ENCODE data around the gene MMP21. TPM values are rescaled to one million over a fixed set of nuclear protein-coding genes. Genes with fewer than 3 reads are reported as not detected.

Gene MMP21
- polyA plus RNA-seq, 2 of the 4 experiments (the other 2 are of a cell fraction) = 0.04 TPM; not detected in 1

DNA sequence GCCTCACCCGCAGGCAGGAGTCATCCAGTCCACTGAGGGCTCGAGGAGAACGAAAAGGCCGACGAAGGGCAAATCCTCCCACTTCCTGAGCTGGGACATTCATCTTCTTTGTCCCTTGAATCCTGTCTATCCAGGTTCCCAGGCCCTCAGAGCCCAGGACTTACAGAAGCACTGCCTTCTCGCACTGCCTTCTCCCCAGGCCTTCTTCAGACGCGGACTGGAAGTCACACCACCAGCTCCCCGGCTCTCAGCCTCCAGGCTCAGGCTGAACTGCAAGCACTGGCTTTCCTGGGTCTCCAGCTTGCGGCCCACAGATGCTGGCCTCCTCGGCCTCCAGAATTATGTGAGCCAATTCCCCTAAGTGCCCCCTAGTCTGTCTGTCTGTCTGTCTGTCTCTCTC is 6.4 kb upstream of the MMP21 start:
- POLR2A ChIA-PET = no interaction called here
- no peak overlapping the region for H3K4me3 ChIP-seq
- H3K27ac ChIP-seq = no peak overlapping the region
- CTCF ChIA-PET = interaction anchor here (1.3 to 1.9 kb wide), 3 partner anchors 10 to 25 kb away, joined by 4 to 5 read pairs (median 5); no protein-coding TSS in a partner anchor
- 87% methylated on average over 11 of the region's 11 CpGs for WGBS (ENCODE audit: missing lambda C conversion rate)
- FAIRE-seq (no peak), DNase-seq (ENCODE audit: low read depth in 1 of 2, low spot score in 1 of 2) (no peak), ATAC-seq (no peak)
- H3K4me2 ChIP-seq = no peak overlapping the region
- no peaks in the 10 kb centered on the region for H3K9me3 ChIP-seq
- TF ChIP-seq ZSCAN20 (CRISPR knock-in tag; IDR thresholded peaks at IDR 0.05) (no peak), ZFP36 (IDR thresholded peaks at IDR 0.05; ENCODE audit: borderline replicate concordance, partially characterized antibody) (no peak), JUNB (IDR thresholded peaks at IDR 0.05) (no peak), HOXB5 (CRISPR knock-in tag; IDR thresholded peaks at IDR 0.05) (no peak)
- TF ChIP-seq, protein P1, sequence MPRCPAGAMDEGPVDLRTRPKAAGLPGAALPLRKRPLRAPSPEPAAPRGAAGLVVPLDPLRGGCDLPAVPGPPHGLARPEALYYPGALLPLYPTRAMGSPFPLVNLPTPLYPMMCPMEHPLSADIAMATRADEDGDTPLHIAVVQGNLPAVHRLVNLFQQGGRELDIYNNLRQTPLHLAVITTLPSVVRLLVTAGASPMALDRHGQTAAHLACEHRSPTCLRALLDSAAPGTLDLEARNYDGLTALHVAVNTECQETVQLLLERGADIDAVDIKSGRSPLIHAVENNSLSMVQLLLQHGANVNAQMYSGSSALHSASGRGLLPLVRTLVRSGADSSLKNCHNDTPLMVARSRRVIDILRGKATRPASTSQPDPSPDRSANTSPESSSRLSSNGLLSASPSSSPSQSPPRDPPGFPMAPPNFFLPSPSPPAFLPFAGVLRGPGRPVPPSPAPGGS (IDR thresholded peaks at IDR 0.05) = no peak
- TF ChIP-seq, protein P2, sequence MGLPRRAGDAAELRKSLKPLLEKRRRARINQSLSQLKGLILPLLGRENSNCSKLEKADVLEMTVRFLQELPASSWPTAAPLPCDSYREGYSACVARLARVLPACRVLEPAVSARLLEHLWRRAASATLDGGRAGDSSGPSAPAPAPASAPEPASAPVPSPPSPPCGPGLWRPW (IDR thresholded peaks at IDR 0.05) = no peak
- TF ChIP-seq, protein P3, sequence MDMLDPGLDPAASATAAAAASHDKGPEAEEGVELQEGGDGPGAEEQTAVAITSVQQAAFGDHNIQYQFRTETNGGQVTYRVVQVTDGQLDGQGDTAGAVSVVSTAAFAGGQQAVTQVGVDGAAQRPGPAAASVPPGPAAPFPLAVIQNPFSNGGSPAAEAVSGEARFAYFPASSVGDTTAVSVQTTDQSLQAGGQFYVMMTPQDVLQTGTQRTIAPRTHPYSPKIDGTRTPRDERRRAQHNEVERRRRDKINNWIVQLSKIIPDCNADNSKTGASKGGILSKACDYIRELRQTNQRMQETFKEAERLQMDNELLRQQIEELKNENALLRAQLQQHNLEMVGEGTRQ (IDR thresholded peaks at IDR 0.05) = no peak
- no peaks in the 10 kb centered on the region for H3K4me1 ChIP-seq

DNA sequence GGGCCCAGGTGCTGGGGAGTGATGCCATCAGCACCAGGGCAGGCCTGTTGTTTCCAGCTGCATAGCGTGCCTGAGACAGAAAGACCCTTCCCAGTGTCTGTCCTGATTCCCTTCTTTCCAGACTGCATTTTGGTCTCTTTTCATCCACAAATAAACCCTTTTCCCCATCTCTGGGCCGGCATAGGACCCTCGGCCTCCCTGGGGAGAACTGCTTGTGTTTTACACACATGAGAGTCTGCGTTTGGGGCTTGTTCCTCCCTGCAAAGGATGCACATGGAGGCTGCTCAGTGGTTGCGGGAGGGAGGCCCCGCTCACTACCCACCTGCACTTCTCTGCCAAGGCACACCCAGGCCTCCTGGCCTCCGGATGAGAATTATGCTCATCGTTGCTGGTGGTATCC is 5.8 kb upstream of the MMP21 start:
- Histone ChIP-seq H3K4me3 (no peak overlapping the region), H3K4me2 (no peak overlapping the region), H3K27ac (no peak overlapping the region), H3K9me3 (no peaks in the 10 kb centered on the region), H3K4me1 (no peaks in the 10 kb centered on the region)
- ChIA-PET CTCF (interaction anchor here (1.3 to 1.9 kb wide), 3 partner anchors 9 to 26 kb away, joined by 4 to 5 read pairs (median 5); no protein-coding TSS in a partner anchor), POLR2A (no interaction called here)
- WGBS (ENCODE audit: missing lambda C conversion rate) = 69% methylated on average over 7 of the region's 8 CpGs
- ATAC-seq = no peak
- no peak for FAIRE-seq
- no peak for DNase-seq (ENCODE audit: low read depth in 1 of 2, low spot score in 1 of 2)
- TF ChIP-seq KDM1A (IDR thresholded peaks at IDR 0.05; ENCODE audit: low read depth) (no peak), TFCP2L1 (CRISPR knock-in tag; IDR thresholded peaks at IDR 0.05) (no peak), POLR2AphosphoS2 (conservative IDR thresholded peaks at IDR 0.05; ENCODE audit: low read length) (no peak), SMC3 (IDR thresholded peaks at IDR 0.05) (no peak), TP53 (CRISPR knock-in tag; IDR thresholded peaks at IDR 0.05) (no peak), ZFP36 (IDR thresholded peaks at IDR 0.05; ENCODE audit: borderline replicate concordance, partially characterized antibody) (no peak), NFE2L2 (conservative IDR thresholded peaks at IDR 0.05; ENCODE audit: low read length) (no peak), ZC3H11A (IDR thresholded peaks at IDR 0.05) (no peak), PHF8 (IDR thresholded peaks at IDR 0.05; ENCODE audit: borderline replicate concordance, low read depth) (no peak), RAD21 (conservative IDR thresholded peaks at IDR 0.05 in 1 of 2, IDR thresholded peaks at IDR 0.05 in 1 of 2) (no peak)
- TF ChIP-seq, protein P4, sequence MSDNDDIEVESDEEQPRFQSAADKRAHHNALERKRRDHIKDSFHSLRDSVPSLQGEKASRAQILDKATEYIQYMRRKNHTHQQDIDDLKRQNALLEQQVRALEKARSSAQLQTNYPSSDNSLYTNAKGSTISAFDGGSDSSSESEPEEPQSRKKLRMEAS (IDR thresholded peaks at IDR 0.05) = no peak
- TF ChIP-seq, protein P3 (IDR thresholded peaks at IDR 0.05) = no peak

DNA sequence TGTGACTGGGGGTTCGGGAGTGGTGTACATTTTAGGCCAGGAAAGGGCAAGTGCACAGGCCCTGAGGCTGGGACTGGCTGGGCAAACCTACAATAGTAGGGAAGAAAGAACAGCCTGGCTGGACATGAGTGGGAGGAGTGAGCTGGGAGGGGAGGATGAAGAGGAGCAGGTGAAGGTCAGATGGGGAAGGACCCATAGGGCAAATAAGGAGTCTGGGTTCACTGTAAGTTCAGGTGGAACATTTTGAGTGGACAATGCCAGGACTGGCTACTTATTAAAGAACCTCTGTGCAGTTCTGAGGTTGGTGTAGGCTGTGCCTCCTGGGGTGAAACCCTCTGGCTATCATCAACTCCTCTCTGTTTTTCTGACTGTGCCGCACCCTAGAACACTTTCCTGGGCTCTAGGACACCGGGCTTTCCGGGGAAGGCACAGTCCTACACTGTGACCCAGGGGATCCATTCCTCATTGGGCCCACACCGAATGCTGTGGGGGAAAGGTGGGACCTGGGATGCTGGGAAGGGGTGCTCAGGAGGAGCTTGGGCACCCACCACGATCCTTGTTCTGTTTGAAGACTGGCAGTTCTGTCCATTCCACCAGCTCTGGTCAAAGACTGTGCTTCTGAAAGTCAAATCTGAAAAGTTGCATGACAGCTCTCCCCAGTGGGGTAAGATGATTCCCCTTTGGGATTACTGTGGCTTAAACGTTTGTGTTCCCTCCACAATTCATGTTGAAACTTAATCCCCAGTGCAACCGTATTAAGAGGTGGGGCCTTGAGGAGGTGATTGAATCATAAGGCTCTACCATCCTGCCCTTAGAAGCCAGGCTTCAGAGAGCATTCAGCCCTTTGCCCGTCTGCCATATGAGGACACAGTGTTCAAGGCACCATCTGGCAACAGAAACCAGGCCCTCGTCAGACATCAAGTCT is 4.0 kb upstream of the MMP21 start:
- Histone ChIP-seq H3K27ac (no peak overlapping the region), H3K9me3 (no peaks in the 10 kb centered on the region), H3K4me2 (no peak overlapping the region), H3K4me3 (no peak overlapping the region), H3K4me1 (no peaks in the 10 kb centered on the region)
- ChIA-PET POLR2A (no interaction called here), CTCF (interaction anchor here (1.1 kb wide), 1 partner anchor 9 kb away, joined by 3 read pairs; no protein-coding TSS in a partner anchor)
- TF ChIP-seq, protein P5, sequence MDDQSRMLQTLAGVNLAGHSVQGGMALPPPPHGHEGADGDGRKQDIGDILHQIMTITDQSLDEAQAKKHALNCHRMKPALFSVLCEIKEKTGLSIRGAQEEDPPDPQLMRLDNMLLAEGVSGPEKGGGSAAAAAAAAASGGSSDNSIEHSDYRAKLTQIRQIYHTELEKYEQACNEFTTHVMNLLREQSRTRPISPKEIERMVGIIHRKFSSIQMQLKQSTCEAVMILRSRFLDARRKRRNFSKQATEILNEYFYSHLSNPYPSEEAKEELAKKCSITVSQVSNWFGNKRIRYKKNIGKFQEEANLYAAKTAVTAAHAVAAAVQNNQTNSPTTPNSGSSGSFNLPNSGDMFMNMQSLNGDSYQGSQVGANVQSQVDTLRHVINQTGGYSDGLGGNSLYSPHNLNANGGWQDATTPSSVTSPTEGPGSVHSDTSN (IDR thresholded peaks at IDR 0.05) = no peak
- TF ChIP-seq, protein P3 (IDR thresholded peaks at IDR 0.05) = no peak
- TF ChIP-seq, protein P1 (IDR thresholded peaks at IDR 0.05) = no peak
- no peak for TF ChIP-seq MAZ (IDR thresholded peaks at IDR 0.05; ENCODE audit: borderline replicate concordance, low read depth, low read length)
- TF ChIP-seq HOXB13 (CRISPR knock-in tag; IDR thresholded peaks at IDR 0.05; ENCODE audit: low read depth) = no peak
- TF ChIP-seq POLR2A (IDR thresholded peaks at IDR 0.05; ENCODE audit: low read length) = no peak
- no peak for TF ChIP-seq CHD4 (IDR thresholded peaks at IDR 0.05; ENCODE audit: borderline replicate concordance)
- TF ChIP-seq NPAS2 (CRISPR knock-in tag; IDR thresholded peaks at IDR 0.05; ENCODE audit: borderline replicate concordance) = no peak
- TF ChIP-seq, protein P6, sequence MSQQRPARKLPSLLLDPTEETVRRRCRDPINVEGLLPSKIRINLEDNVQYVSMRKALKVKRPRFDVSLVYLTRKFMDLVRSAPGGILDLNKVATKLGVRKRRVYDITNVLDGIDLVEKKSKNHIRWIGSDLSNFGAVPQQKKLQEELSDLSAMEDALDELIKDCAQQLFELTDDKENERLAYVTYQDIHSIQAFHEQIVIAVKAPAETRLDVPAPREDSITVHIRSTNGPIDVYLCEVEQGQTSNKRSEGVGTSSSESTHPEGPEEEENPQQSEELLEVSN (IDR thresholded peaks at IDR 0.05; ENCODE audit: borderline replicate concordance, low read depth) = no peak
- TF ChIP-seq SMC3 (IDR thresholded peaks at IDR 0.05) = no peak
- 51% methylated on average over 10 of the region's 10 CpGs for WGBS (ENCODE audit: missing lambda C conversion rate)
- DNase-seq (ENCODE audit: low read depth in 1 of 2, low spot score in 1 of 2) = no peak
- no peak for FAIRE-seq
- ATAC-seq = no peak
